Retina (tissue), 1 donor: ENCODE measurements around the gene LIMCH1.
A peak's percentile ranks its signal among the peaks of the same experiment; 100 is the strongest.
"Not testable (repeated sequence)": the region's sequence is repeated elsewhere in the genome, so short reads cannot be mapped to it uniquely, and the experiment has no call there.

Experiments
- DNase-seq: peaks from one replicate; pipeline ENCODE4 v3.0.0-alpha.2; 2016

Gene LIMCH1

DNA sequence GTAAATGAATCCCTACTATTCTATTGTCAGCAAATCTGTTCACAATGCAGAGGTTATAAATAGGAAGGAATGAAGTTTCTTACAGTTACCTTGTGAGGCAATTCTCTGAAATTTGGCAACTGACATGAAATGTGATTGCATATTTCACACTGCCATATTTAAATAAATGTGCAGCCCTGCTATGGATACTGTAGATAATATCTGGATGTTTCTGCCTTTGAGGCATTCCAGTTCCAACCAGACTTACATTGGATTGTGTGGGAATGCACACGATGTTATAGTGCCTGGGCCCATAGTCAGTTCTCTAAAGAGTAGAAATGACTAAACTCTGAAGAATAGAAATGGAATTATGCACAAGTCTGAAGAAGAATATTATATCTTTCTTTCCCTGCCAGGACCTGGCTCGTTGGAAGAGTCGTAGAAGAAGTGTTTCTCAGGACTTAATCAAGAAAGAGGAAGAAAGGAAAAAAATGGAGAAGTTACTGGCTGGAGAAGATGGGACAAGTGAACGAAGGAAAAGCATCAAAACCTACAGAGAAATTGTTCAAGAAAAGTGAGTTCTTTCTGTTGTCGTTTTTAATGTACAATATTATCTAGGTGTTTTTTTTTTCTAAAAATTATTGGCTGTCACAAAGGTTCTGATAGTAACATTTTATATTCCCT lies 107.9 kb downstream of the LIMCH1 start:
- DNase-seq = no peak

- no peak for DNase-seq
Observed at GRCh38 chr4:41646862-41647261, 108.9 kb downstream of the LIMCH1 start.

DNA sequence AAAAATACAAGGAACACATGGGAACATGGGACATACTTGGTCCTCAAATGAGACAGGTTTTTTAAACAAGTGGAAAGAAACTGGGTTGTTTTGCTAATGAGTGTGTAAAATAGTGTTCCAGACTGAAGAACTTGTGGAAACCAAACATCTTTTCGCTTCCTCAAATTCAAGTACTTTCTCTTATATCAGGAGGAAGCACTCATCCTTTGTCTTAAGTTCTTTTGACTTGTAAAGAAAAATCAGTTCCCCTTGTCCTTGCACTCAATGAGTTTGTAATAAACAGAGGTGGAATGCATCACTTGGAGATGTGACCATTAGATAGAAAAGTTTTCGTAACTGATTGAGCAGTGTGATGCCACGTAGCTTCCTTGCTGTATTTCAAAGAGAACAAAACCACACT lies 109.4 kb downstream of the LIMCH1 start:
- DNase-seq = no peak

DNA sequence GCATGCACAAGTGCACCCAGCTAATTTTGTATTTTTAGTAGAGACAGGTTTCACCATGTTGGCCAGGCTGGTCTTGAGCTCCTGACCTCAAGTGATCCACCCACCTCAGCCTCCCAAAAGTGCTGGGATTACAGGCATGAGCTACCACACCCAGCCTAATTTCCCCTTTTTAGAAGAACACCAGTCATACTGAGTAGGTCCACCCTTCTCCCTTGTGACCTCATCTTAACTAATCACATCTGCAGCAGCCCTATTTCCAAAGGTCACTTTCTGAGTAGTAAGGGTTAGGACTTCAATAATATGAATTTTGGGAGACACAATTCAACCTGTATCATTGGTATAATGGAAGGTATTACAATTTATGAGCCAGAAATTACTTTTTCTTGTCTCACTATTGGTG lies 113.2 kb downstream of the LIMCH1 start:
- DNase-seq = not testable (repeated sequence)

GRCh38 chr4:41652971-41653370 lies 115.0 kb downstream of the LIMCH1 start:
- DNase-seq = no peak

DNA sequence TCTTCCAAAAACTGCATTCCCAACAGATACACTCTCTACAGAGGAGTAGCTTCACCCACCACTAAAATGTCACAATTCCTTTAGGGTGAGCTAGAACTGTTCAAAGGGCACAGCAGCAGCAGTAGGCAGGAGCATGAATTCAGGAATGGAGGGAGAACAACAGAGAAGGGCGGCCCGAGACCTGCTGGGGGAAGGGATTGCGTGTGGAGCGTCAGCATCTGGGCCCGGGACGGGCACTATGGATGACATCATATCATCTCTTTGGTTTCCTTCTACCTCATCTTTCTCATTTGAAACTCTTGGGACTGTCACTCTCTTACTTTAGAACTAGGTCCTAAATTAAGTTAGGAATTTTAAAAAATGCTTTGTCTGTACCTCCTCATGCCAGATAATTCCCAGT lies 115.6 kb downstream of the LIMCH1 start:
- no peak for DNase-seq

GRCh38 chr4:41655177-41655576 lies 117.2 kb downstream of the LIMCH1 start:
- DNase-seq = no peak

- DNase-seq = no peak
Observed at GRCh38 chr4:41656106-41656505, 118.1 kb downstream of the LIMCH1 start.

- DNase-seq = no peak
Observed at GRCh38 chr4:41656572-41657520, 118.9 kb downstream of the LIMCH1 start.

DNA sequence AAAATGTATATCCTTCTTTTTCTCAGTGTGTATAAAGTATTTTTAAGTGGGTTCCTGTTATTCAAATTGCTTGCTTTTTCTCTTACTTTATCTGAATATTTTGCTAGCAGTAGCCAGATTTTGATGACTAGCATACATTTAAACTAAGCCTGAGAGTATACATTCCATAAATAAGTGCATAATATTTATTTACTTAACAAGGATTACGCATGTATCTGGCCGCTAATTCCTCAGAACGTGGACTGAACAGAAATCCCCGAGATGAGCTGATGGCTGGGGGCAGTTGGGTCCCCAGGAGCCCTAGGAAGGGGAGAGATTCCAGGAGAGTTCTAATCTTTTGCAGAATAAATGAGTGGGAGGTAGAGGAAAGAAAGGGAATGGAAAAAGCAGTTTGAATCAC lies 119.6 kb downstream of the LIMCH1 start:
- no peak for DNase-seq

GRCh38 chr4:41658163-41658562 lies 120.2 kb downstream of the LIMCH1 start:
- DNase-seq = no peak

DNA sequence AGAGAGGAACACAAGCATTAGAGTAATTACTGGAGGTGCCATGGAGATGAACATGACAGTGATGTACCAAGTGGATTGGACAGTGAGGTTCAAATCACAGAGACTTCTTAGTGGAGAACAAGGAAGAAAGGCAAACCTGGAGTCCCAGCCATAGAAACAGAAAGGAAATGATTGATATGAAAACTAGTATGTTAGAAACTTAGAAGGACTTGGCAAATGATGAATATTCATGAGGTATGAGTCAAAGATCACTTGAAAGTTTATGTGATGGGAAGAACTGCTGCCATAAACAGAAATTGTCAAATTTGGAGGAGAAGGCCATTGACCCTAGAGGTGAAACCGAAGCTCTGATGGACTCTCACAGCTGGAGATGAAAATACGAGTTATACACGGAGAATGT lies 122.4 kb downstream of the LIMCH1 start:
- no peak for DNase-seq

GRCh38 chr4:41661442-41662076 lies 123.6 kb downstream of the LIMCH1 start:
- DNase-seq = peak; percentile 63

DNA sequence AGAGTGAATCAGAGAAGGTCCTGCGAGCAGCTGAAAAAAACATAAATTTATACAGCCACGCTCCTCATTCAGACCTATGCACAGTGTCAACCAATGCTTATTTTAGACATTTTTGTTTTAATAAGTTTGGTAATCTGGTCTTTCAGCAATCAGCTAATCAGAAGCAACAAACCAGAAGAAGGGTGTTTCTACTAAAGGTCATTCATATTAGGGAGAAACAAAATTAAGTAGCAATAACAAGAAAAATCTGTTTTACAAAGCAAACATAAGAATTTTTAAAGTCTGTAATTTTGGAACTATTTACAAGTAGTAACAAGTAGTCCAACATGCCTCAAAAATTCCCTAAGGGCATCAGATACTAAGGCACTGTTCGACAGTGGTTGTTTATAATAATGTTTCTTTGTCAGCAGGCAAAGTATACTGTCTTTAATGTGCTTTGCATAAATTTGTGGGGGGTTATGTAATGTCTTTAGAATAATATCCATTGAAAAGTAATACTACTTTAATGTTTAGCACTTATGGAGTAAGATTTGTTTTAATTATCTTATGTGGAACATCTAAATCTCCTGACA lies 127.8 kb downstream of the LIMCH1 start:
- DNase-seq = no peak

DNA sequence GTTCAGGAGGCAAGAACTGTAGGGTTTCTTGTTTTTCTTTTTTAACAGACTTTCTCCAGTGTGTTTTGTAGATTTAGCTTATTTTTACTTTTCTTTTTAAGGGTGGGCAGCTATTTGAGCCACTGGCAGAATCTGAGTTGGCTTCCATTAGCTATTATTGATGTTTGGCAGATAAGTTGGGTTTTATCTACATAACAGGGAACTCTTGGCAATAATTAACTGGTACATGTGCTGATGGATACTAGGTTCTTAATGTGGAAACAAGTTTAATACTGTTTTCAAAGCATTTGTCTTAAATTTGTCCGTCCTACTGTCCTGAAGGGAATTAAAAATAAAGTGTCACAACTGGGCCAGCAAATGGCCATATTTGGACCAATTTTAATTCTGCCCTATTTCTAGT lies 130.1 kb downstream of the LIMCH1 start:
- DNase-seq = no peak

- no peak for DNase-seq
Observed at GRCh38 chr4:41670530-41670929, 132.6 kb downstream of the LIMCH1 start.

DNA sequence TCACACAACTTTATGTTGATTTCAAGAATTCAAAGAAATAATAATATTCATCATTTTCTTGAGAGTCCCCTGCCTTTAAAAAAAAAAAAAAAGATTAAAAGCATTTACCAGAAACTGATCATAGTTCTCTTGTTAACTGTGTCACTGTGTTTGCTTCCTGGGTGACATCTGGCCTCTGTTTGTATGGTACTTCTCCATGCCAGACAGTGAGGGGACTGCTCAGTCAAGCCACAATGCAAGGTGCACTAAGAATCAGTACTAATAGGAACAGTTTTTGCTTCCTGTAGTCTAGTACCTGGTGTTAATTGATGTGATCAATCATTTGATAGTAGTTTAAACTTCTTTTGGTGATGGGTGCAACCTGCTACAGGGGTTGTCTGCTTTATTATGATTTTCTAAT lies 133.0 kb downstream of the LIMCH1 start:
- DNase-seq = no peak

- no peak for DNase-seq
Observed at GRCh38 chr4:41678086-41678816, 140.3 kb downstream of the LIMCH1 start.

DNA sequence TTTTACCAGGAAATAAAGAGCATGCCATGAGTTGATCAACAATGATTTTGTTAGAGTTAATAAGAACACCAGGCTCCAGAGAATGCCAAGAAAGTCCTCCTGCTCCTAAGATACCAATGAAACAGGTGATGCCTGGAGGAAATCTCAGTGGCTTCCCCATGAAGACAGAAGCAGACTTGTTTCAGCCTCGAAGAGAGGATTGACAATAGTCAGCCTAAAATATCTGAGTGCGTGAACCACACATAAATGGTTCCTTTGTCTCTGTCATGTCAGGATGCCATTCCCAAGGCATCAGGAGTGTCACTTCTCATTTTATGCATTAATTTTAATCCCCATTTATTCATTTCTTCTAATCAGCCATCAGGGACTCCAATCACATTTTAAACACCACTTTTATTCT lies 141.0 kb downstream of the LIMCH1 start:
- no peak for DNase-seq

GRCh38 chr4:41679991-41680390 lies 142.0 kb downstream of the LIMCH1 start:
- no peak for DNase-seq

DNA sequence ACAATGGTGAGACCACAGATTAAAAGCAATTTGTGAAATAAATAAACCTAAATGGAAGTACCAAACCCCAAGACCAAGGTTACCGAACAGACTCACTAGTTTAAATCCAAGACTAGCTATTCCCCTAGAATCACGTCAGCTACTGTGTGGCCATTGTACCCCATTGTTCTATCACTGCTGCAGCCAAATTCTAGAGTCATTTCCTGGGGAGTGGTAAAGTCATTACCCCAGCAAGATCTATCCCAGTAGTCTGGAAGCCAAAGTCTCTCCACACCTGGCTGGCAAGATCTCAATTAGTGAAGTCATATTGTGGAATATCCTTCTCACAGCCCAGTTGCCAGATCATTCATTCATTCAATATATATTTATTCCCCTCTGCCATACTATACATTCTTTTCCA lies 143.1 kb downstream of the LIMCH1 start:
- no peak for DNase-seq

- no peak for DNase-seq
Observed at GRCh38 chr4:41683326-41683725, 145.4 kb downstream of the LIMCH1 start.

- DNase-seq = no peak
Observed at GRCh38 chr4:41686893-41687292, 148.9 kb downstream of the LIMCH1 start.
